ENCODE results near the gene RHOU.
"Not testable (repeated sequence)": the region's sequence is repeated elsewhere in the genome, so short reads cannot be mapped to it uniquely, and the experiment has no call there.

Gene RHOU

GRCh38 chr1:228734881-228735801, at the start of gene RHOU:
Gene RHOU (plus strand): TSS chr1:228735479. CDS start chr1:228735743, 264 bp downstream.
- Histone ChIP-seq H3K9ac (ENCODE audit: low read length) (peak within 1 kb of the TSS; percentile 96), H3K9me3 (ENCODE audit: low read length) (no peaks in the 10 kb centered on the region), H3K4me3 (ENCODE audit: low read depth in 1 of 2, low read length in 2 of 2) (peak within 1 kb of the TSS; percentile 88 to 92), H3K4me1 (ENCODE audit: insufficient read depth, low read length) (peaks cover 20% of the 10 kb centered on the region), H3K27ac (ENCODE audit: low read depth, low read length) (peak within 1 kb of the TSS; percentile 93), H3K27me3 (ENCODE audit: control insufficient read depth in 1 of 2, insufficient read depth in 2 of 2, low read length in 2 of 2) (no peaks in the 10 kb centered on the region), H3K36me3 (ENCODE audit: insufficient read depth, low read length) (peaks cover 7% of the 10 kb centered on the region)

GRCh38 chr1:228687587-228687986, 47.7 kb upstream of the RHOU start:
- Histone ChIP-seq H3K9ac (ENCODE audit: low read length) (no peak overlapping the region), H3K27me3 (ENCODE audit: control insufficient read depth in 1 of 2, insufficient read depth in 2 of 2, low read length in 2 of 2) (no peaks in the 10 kb centered on the region), H3K36me3 (ENCODE audit: insufficient read depth, low read length) (no peaks in the 10 kb centered on the region), H3K4me3 (ENCODE audit: low read depth in 1 of 2, low read length in 2 of 2) (no peak overlapping the region), H3K4me1 (ENCODE audit: insufficient read depth, low read length) (no peaks in the 10 kb centered on the region), H3K27ac (ENCODE audit: low read depth, low read length) (no peak overlapping the region), H3K9me3 (ENCODE audit: low read length) (no peaks in the 10 kb centered on the region)

GRCh38 chr1:228689255-228689654, 46.0 kb upstream of the RHOU start:
- Histone ChIP-seq H3K27ac (ENCODE audit: low read depth, low read length) (no peak overlapping the region), H3K4me3 (ENCODE audit: low read depth in 1 of 2, low read length in 2 of 2) (no peak overlapping the region), H3K9me3 (ENCODE audit: low read length) (no peaks in the 10 kb centered on the region), H3K9ac (ENCODE audit: low read length) (no peak overlapping the region), H3K27me3 (ENCODE audit: control insufficient read depth in 1 of 2, insufficient read depth in 2 of 2, low read length in 2 of 2) (no peaks in the 10 kb centered on the region), H3K36me3 (ENCODE audit: insufficient read depth, low read length) (no peaks in the 10 kb centered on the region), H3K4me1 (ENCODE audit: insufficient read depth, low read length) (no peaks in the 10 kb centered on the region)

- Histone ChIP-seq H3K4me1 (ENCODE audit: insufficient read depth, low read length) (no peaks in the 10 kb centered on the region), H3K27ac (ENCODE audit: low read depth, low read length) (no peak overlapping the region), H3K9me3 (ENCODE audit: low read length) (no peaks in the 10 kb centered on the region), H3K36me3 (ENCODE audit: insufficient read depth, low read length) (no peaks in the 10 kb centered on the region), H3K27me3 (ENCODE audit: control insufficient read depth in 1 of 2, insufficient read depth in 2 of 2, low read length in 2 of 2) (no peaks in the 10 kb centered on the region), H3K9ac (ENCODE audit: low read length) (no peak overlapping the region), H3K4me3 (ENCODE audit: low read depth in 1 of 2, low read length in 2 of 2) (no peak overlapping the region)
Measured at GRCh38 chr1:228691211-228691610, 44.1 kb upstream of the RHOU start.

GRCh38 chr1:228691926-228692325, 43.4 kb upstream of the RHOU start:
- Histone ChIP-seq H3K4me3 (ENCODE audit: low read depth in 1 of 2, low read length in 2 of 2) (no peak overlapping the region), H3K27ac (ENCODE audit: low read depth, low read length) (no peak overlapping the region), H3K36me3 (ENCODE audit: insufficient read depth, low read length) (no peaks in the 10 kb centered on the region), H3K9ac (ENCODE audit: low read length) (no peak overlapping the region), H3K4me1 (ENCODE audit: insufficient read depth, low read length) (no peaks in the 10 kb centered on the region), H3K27me3 (ENCODE audit: control insufficient read depth in 1 of 2, insufficient read depth in 2 of 2, low read length in 2 of 2) (no peaks in the 10 kb centered on the region), H3K9me3 (ENCODE audit: low read length) (no peaks in the 10 kb centered on the region)

GRCh38 chr1:228694447-228694846, 40.8 kb upstream of the RHOU start:
- H3K27ac ChIP-seq (ENCODE audit: low read depth, low read length); H3K27me3 ChIP-seq (ENCODE audit: control insufficient read depth in 1 of 2, insufficient read depth in 2 of 2, low read length in 2 of 2); H3K36me3 ChIP-seq (ENCODE audit: insufficient read depth, low read length); H3K9me3 ChIP-seq (ENCODE audit: low read length); H3K4me3 ChIP-seq (ENCODE audit: low read depth in 1 of 2, low read length in 2 of 2); H3K4me1 ChIP-seq (ENCODE audit: insufficient read depth, low read length); H3K9ac ChIP-seq (ENCODE audit: low read length): not testable (repeated sequence)

GRCh38 chr1:228695015-228695955, 40.0 kb upstream of the RHOU start:
- Histone ChIP-seq H3K27me3 (ENCODE audit: control insufficient read depth in 1 of 2, insufficient read depth in 2 of 2, low read length in 2 of 2) (no peaks in the 10 kb centered on the region), H3K27ac (ENCODE audit: low read depth, low read length) (no peak overlapping the region), H3K4me1 (ENCODE audit: insufficient read depth, low read length) (no peaks in the 10 kb centered on the region), H3K9me3 (ENCODE audit: low read length) (no peaks in the 10 kb centered on the region), H3K9ac (ENCODE audit: low read length) (no peak overlapping the region), H3K4me3 (ENCODE audit: low read depth in 1 of 2, low read length in 2 of 2) (no peak overlapping the region), H3K36me3 (ENCODE audit: insufficient read depth, low read length) (no peaks in the 10 kb centered on the region)

GRCh38 chr1:228697207-228698016, 37.9 kb upstream of the RHOU start:
- Histone ChIP-seq H3K36me3 (ENCODE audit: insufficient read depth, low read length) (no peaks in the 10 kb centered on the region), H3K4me1 (ENCODE audit: insufficient read depth, low read length) (no peaks in the 10 kb centered on the region), H3K27me3 (ENCODE audit: control insufficient read depth in 1 of 2, insufficient read depth in 2 of 2, low read length in 2 of 2) (no peaks in the 10 kb centered on the region), H3K4me3 (ENCODE audit: low read depth in 1 of 2, low read length in 2 of 2) (no peak overlapping the region), H3K27ac (ENCODE audit: low read depth, low read length) (no peak overlapping the region), H3K9ac (ENCODE audit: low read length) (no peak overlapping the region), H3K9me3 (ENCODE audit: low read length) (no peaks in the 10 kb centered on the region)

- Histone ChIP-seq H3K4me3 (ENCODE audit: low read depth in 1 of 2, low read length in 2 of 2) (no peak overlapping the region), H3K27me3 (ENCODE audit: control insufficient read depth in 1 of 2, insufficient read depth in 2 of 2, low read length in 2 of 2) (no peaks in the 10 kb centered on the region), H3K9ac (ENCODE audit: low read length) (no peak overlapping the region), H3K9me3 (ENCODE audit: low read length) (no peaks in the 10 kb centered on the region), H3K4me1 (ENCODE audit: insufficient read depth, low read length) (no peaks in the 10 kb centered on the region), H3K27ac (ENCODE audit: low read depth, low read length) (no peak overlapping the region), H3K36me3 (ENCODE audit: insufficient read depth, low read length) (no peaks in the 10 kb centered on the region)
Measured at GRCh38 chr1:228698017-228698329, 37.3 kb upstream of the RHOU start.

GRCh38 chr1:228702433-228702832, 32.8 kb upstream of the RHOU start:
- Histone ChIP-seq H3K9ac (ENCODE audit: low read length) (no peak overlapping the region), H3K27me3 (ENCODE audit: control insufficient read depth in 1 of 2, insufficient read depth in 2 of 2, low read length in 2 of 2) (no peaks in the 10 kb centered on the region), H3K36me3 (ENCODE audit: insufficient read depth, low read length) (no peaks in the 10 kb centered on the region), H3K9me3 (ENCODE audit: low read length) (no peaks in the 10 kb centered on the region), H3K4me1 (ENCODE audit: insufficient read depth, low read length) (no peaks in the 10 kb centered on the region), H3K4me3 (ENCODE audit: low read depth in 1 of 2, low read length in 2 of 2) (no peak overlapping the region), H3K27ac (ENCODE audit: low read depth, low read length) (no peak overlapping the region)

GRCh38 chr1:228706305-228706704, 29.0 kb upstream of the RHOU start:
- Histone ChIP-seq H3K4me1 (ENCODE audit: insufficient read depth, low read length) (no peaks in the 10 kb centered on the region), H3K36me3 (ENCODE audit: insufficient read depth, low read length) (no peaks in the 10 kb centered on the region), H3K9me3 (ENCODE audit: low read length) (no peaks in the 10 kb centered on the region), H3K27me3 (ENCODE audit: control insufficient read depth in 1 of 2, insufficient read depth in 2 of 2, low read length in 2 of 2) (no peaks in the 10 kb centered on the region), H3K9ac (ENCODE audit: low read length) (no peak overlapping the region), H3K4me3 (ENCODE audit: low read depth in 1 of 2, low read length in 2 of 2) (no peak overlapping the region), H3K27ac (ENCODE audit: low read depth, low read length) (no peak overlapping the region)
